Measurements from ENCODE around the gene EME2. TPM values are rescaled to one million over a fixed set of nuclear protein-coding genes. Genes with fewer than 3 reads are reported as not detected.

The EME2 gene
- polyA plus RNA-seq, 3 donors = 8.1 to 15.4 (median 11.1) TPM

DNA sequence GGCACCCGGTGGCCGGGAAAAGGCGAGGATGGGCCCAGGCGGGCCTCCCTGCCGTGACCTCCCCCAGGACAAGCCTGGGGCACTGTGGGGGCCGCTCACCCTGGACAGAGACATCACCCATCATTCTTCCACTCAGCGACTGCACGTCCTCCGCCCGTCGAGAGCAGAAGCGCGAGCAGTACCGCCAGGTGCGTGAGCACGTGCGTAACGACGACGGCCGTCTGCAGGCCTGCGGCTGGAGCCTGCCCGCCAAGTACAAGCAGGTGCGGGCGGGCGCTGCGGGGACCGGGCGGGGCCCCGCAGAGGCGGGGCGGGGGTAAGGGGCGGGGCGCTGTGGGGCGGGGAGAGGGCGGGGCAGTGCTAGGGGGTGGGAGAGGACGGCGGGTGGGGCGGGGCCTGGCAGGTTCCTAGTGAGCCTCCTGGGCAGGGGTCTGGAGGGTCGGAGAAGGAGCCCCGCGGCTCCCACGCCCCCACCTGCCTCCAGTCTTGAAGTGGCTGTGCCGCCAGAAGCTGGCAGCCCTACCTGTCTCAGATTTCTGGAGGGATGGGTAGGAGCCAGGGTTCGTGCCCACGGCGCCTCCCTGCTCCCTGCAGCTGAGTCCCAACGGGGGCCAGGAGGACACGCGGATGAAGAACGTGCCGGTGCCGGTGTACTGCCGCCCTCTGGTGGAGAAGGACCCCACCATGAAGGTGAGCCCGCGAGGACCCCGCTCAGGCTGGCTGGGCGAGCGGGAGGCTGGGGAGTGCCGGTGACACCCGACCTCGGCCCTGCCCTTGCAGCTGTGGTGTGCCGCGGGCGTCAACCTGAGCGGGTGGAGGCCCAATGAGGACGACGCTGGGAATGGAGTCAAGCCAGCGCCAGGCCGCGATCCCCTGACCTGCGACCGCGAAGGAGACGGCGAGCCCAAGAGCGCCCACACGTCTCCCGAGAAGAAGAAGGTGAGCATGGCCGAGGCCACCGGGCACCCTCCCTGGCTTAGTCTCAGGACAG lies 8.8 kb upstream of the EME2 start:
- DNase-seq (ENCODE audit: extremely low read depth in 1 of 11, low read depth in 9 of 11, low spot score in 4 of 11) = peak in 1 of 11 donors; percentile 50

DNA sequence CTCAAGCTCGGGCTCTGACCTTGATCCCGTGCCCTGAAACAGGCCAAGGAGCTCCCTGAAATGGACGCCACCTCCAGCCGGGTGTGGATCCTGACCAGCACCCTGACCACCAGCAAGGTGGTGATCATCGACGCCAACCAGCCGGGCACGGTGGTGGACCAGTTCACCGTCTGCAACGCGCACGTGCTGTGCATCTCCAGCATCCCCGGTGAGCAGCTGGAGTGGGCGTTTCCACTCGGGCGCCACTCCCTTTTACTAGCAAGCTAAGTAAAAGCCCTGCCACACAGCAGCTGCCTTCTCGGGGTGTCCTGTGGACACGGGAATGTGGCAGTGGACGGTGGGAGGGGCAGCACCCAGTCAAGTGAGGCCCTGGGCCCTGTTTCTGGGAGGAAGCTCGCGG lies 7.6 kb upstream of the EME2 start:
- DNase-seq (ENCODE audit: extremely low read depth in 1 of 11, low read depth in 9 of 11, low spot score in 4 of 11) = no peak

DNA sequence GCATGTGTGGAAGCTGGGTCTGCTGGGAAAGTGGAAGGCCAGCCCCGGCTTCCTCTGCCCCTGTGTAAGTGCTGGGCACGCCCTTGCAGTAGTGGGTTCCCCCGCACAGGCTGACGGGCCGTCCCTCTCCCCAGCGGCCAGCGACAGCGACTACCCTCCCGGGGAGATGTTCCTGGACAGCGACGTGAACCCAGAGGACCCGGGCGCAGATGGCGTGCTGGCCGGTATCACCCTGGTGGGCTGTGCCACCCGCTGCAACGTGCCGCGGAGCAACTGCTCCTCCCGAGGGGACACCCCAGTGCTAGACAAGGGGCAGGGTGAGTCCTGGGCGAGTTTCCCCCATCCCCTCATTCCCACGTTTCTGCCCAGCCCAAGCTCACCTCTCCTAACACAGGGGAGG lies 6.8 kb upstream of the EME2 start:
- no peak for DNase-seq (ENCODE audit: extremely low read depth in 1 of 11, low read depth in 9 of 11, low spot score in 4 of 11)

DNA sequence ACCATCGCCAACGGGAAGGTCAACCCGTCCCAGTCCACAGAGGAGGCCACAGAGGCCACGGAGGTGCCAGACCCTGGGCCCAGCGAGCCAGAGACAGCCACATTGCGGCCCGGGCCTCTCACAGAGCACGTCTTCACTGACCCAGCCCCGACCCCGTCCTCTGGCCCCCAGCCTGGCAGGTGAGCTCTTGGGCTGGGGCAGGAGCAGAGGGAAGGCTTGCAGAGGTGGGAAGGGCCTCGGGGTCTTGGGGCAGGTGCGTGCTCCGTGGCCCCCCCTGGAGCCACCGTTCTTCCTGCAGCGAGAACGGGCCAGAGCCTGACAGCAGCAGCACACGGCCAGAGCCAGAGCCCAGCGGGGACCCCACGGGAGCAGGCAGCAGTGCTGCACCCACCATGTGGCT lies 6.4 kb upstream of the EME2 start:
- no peak for DNase-seq (ENCODE audit: extremely low read depth in 1 of 11, low read depth in 9 of 11, low spot score in 4 of 11)

DNA sequence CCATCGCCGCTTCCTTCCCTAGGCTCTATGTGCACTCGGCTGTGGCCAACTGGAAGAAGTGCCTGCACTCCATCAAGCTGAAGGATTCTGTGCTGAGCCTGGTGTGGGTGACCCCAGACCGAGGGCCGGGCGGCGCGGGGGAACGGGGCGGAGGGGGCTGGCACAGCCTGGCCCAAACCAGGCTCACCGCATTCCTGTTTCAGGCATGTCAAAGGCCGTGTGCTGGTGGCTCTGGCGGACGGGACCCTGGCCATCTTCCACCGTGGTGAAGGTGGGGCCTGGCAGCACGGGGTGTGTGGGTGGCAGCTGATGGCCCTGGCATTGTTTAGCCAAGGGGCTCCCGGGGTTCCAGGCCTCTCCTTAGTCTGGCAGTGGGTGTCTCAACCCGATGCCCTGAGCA lies 5.9 kb upstream of the EME2 start:
- DNase-seq (ENCODE audit: extremely low read depth in 1 of 11, low read depth in 9 of 11, low spot score in 4 of 11) = no peak

DNA sequence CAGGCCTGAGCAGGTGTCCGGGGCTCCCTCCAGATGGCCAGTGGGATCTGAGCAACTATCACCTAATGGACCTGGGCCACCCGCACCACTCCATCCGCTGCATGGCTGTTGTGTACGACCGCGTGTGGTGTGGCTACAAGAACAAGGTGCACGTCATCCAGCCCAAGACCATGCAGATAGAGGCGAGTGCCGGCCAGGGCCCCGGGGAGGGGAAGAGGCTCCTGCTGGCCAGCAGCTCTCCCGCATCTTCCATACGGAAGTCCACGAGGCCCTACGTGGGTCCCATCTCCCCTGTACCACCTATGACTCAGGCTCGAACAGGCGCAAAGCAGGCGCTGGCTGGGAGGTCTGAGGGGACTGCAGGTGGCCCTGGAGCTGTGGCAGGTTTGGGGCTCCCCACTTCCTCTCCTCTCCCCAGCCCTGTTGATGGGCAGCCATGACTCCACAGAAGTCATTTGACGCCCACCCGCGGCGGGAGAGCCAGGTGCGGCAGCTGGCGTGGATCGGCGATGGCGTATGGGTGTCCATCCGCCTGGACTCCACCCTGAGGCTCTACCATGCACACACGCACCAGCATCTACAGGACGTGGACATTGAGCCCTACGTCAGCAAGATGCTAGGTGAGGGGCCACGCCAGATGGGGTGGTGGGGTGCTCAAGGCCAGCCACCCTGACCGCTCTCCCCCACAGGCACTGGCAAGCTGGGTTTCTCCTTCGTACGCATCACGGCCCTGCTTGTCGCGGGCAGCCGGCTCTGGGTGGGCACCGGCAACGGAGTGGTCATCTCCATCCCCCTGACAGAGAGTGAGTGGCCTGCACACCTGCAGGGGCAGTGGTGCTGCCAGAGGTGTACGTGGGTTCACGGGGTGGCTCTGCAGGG lies 5.3 kb upstream of the EME2 start:
- no peak for DNase-seq (ENCODE audit: extremely low read depth in 1 of 11, low read depth in 9 of 11, low spot score in 4 of 11)

DNA sequence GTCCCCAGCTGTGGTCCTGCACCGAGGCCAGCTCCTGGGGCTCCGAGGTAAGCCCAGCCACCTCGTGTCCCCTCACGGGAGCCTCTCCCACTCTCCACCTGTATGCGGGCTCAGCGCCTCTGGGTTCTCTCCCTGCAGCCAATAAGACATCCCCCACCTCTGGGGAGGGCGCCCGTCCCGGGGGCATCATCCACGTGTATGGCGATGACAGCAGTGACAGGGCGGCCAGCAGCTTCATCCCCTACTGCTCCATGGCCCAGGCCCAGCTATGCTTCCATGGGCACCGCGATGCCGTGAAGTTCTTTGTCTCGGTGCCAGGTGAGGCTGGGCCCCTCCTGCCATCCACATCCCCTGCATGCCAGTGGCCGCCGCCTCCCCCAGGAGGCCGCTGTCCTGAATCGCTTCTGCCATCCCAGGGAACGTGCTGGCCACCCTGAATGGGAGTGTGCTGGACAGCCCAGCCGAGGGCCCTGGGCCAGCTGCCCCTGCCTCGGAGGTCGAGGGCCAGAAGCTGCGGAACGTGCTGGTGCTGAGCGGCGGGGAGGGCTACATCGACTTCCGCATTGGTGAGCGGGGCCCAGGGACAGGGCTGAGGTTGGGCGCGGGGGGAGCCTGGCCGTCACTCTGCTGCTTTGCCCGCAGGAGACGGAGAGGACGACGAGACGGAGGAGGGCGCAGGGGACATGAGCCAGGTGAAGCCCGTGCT lies 4.4 kb upstream of the EME2 start:
- DNase-seq (ENCODE audit: extremely low read depth in 1 of 11, low read depth in 9 of 11, low spot score in 4 of 11) = no peak

DNA sequence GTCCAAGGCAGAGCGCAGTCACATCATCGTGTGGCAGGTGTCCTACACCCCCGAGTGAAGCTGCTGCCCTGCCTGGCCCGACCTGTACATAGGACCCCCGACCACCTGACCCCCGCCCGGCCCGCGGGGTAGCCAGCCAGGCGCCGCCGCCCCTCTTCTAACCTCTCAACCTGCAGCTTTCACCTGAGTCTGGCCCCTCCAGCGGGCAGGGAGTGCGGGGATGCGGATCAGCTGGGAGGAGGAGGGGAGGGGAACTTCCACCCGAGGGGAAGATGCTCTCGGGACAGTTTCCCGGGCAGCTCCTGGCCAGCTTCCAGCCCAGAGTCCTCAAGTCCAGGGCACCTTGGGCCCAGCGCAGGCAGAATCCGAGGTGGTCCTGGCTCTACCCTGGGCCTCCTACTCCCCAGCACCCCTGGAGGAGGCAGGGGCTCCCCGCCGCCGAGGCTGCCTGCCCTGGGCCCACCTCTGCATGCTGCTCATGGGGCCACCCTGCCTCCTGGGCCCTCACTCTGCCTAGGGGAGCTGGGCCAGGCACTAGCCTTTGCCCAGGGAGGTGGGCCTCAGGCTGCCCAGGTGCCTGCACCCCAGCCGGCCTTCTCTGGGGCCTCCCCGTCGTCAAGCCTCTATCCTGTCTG lies 3.7 kb upstream of the EME2 start:
- DNase-seq (ENCODE audit: extremely low read depth in 1 of 11, low read depth in 9 of 11, low spot score in 4 of 11) = no peak

DNA sequence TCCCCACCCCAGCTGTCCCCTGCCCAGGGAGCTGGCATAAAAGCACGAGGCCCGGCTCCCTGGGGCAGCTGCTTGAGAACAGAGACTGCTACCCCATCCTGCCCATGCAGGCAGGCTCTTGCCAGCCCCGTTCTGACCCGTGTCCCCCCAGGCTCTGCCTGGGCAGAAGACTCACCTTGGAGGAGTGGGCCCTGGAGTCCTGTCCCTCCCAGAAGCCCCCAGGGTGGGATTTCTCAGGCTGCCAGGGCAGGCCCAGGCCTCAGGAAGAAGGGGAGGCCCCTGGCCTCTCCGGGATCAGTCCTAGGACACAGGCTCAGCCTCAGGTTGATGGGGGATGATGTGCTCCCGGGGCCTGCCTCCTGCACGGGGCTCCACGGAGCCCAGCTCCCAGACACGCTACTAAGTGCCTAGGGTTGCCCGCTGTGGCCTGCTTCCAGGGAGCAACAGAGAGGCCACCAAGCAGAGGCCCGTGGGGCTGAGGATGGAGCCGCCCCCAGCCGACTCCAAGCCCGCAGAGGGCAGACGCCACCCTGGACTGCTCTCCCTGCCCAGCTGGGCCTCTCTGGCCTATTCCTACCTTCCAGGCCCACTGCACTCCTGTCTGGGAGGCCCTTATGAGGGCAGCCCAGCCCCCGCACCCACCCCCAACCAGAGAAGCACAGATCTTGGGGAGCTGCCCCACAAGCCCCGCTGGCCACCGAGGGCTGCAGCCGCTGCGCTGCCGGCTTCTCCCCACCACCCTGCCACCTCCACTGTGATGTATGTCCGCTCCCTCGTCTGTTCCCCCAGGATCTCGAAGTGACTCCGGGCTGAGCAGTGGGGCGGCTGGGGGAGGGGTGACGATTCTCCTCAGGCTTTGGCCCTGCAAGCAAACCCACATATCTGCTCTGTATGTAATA lies 3.0 kb upstream of the EME2 start:
- DNase-seq (ENCODE audit: extremely low read depth in 1 of 11, low read depth in 9 of 11, low spot score in 4 of 11) = no peak

DNA sequence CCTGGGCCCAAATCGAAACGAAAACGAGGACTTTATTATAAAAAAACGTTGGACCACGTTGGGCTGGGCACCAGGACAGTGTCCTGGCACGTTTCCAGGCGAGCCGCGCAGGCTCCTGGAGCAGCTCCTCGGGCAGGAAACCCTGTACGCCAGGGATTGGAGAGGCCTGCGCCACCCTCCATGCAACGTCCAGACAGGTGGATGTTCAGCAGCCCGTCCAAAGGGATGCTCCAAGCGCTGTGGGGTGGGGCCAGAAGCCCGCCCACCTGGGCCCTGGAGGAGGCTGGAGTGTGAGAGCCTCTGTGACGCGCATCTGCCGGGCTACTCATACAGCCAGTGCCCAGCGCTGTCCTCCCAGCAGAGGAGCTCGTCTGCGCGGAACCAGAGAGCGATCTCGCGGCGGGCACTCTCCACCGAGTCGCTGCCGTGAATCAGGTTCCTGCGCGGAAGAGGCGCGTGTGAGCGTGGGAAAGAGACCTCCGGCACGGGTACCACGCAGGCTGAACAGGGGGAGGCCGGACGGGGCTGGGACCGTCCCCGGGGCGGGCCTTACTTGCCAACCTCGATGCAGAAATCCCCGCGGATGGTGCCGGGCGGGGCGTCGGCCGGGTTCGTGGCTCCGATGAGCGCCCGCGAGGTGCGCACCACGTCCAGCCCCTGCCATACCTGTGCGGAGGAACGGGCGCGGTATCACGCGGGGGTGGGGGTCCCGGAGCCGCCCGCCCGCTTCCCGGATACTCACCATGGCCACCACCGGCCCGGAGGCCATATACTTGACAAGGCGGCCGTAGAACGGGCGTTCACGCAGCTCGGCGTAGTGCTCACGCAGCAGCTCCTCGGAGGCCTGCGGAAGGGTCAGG lies 2.1 kb upstream of the EME2 start:
- DNase-seq (ENCODE audit: extremely low read depth in 1 of 11, low read depth in 9 of 11, low spot score in 4 of 11) = no peak

DNA sequence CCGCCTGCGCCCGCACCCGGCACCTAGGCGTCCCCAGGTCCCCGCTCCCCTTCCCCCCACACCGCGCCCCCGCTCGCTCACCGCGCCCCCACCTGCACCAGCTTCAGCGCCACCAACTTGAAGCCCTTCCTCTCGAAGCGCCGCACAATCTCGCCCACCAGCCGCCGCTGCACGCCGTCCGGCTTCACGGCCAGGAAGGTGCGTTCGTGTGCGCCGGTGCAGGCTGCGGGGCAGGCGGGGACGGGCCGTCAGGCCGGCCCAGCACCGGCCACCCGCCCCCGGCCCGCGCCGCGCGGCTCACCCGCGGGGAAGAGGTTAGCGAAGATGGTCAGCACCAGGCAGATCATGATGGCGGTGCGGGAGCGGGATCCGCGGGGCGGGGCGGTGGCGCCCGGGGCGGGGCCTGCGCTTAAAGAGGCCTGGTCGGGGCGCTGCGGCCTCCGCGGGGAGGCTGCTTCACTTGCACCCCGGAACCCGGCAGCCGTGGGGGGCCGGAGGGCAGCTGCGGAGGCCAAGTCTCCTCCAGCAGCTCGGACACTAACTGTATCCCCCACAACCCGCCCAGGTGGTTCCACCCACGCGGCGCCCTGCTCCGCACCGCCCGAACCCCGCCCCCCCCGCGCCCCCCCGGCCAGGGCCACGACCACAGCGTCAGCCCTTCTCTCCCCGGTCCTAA lies 1.3 kb upstream of the EME2 start, which contains the start of gene NME3:
Gene NME3 (minus strand): TSS at position 356 of the 676 bp plus-strand sequence. CDS start 9 bp downstream, at position 347.
- DNase-seq (ENCODE audit: extremely low read depth in 1 of 11, low read depth in 9 of 11, low spot score in 4 of 11) = no peak

DNA sequence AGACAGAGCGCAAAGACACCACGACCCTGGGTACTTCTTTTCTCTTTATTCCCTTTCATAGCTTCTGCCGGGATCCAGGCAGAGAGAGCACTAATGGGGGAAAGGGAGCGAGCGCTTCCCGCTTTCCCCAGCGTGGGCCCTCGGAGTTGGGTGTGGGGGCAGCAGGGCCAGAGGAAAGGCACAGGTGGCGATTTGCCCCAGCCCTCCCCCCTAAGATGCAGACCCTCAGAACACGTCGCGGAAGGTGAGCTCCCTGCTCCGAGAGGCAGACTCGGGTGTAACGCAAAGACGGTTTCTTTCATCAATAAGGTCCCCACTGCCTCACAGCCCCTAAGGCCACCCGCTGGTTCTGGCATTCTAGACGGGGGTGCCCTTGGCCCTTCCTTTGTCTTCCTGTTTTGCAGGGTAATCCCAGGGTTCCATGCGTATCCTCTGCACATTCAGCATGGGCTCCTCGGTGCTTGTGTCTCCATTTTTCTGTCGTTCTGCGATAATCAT lies 697 bp upstream of the EME2 start:
- DNase-seq (ENCODE audit: extremely low read depth in 1 of 11, low read depth in 9 of 11, low spot score in 4 of 11) = no peak

DNA sequence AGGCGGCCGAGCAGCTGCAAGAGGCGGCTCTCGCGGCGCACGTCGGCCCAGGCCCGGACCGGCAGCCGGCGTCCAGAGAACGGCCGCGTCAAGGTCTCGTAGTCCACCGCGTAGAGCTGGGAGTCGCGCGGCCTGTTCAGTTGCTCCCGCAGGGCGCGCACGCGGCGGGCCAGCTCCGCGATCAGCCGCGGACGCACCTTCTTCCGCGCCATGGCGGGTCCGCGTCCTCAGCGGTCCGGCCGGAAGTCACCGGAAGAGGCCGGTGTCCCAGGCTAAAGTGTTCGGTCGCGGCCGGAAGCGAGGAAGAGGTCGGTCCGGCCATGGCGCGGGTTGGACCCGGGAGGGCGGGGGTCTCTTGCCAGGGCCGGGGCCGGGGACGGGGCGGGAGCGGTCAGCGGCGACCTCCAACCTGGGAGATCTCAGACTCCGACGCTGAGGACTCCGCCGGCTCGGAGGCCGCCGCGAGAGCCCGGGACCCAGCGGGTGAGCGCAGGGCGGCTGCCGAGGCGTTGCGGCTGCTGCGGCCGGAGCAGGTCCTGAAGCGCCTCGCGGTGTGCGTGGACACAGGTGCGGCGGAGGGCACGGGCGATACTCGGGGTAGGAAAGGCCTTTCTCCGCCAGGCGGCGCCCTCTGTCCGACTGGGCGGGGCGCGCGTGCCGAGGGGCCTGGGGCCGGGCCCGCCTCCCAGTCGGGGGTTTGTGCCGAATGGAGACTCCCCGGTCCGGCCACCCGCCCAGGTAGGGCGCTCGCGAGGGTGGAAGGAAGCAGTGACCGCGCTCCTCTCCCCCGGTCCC lies 495 bp downstream of the EME2 start, which contains the start of gene MRPS34:
Gene MRPS34 (minus strand): TSS at position 227 of the 795 bp plus-strand sequence. CDS start 15 bp downstream, at position 212.
- peak in 10 of 11 donors; percentile 61 to 85 (median 81) for DNase-seq (ENCODE audit: extremely low read depth in 1 of 11, low read depth in 9 of 11, low spot score in 4 of 11)

DNA sequence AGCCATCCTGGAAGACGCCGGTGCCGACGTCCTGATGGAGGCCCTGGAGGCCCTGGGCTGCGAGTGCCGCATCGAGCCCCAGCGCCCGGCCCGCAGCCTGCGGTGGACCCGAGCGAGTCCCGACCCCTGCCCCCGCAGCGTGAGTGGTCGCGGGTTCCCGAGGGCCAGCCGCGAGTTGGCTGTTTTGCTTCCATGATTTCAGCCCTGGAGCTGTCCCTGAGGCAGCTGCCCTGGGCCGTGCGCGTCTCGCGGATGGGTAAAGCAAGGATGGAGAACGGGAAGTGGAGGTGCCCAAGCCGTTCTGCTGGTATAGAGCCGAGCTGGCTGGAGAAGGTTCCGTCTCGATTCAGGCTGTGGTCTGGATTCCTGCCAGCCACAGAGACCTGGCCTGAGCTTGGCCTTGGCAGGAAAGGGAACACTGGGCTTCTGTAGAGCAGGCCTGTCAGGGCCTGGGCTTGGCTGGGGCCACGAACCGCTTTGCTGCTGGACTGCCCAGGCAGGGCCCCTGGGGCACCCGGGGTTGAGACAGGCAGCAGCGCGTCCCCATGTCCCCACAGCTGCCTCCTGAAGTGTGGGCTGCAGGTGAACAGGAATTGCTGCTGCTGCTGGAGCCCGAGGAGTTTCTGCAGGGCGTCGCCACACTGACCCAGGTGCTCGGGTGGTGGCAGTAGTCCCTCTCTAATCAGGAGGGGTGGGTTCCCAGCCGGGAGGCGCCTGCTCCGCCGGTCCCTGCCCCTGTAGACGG lies 1.3 kb downstream of the EME2 start:
- no peak for DNase-seq (ENCODE audit: extremely low read depth in 1 of 11, low read depth in 9 of 11, low spot score in 4 of 11)

DNA sequence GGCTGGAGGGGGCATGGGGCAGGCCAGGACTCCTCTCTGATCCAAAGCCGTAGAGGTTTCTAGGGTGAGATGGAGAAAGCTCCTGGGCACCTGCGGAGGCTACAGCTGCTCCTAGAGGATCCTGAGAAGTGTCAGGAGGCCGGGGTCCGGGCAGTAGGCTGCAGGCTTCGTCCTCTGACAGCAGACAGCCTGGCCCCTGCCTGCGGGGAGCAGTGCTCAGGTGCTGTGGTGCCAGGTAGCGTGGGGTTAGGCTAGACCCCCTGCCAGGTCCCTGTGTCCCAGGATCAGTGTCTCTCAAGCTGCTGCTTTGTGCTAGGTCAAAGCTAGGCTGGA lies 1.8 kb downstream of the EME2 start:
- DNase-seq (ENCODE audit: extremely low read depth in 1 of 11, low read depth in 9 of 11, low spot score in 4 of 11) = no peak

All from renal cortex interstitium (tissue), 11 donors.